OCI-LY7 (cell line): Measurements from ENCODE around the gene STAG1.

Experiments
- CTCF ChIP-seq: fragments of 200-600 bp; sonication (generic); conservative IDR thresholded peaks from 2 replicates; pipeline ENCODE4 v1.5.1; 2014; ENCODE audit warnings: mild to moderate bottlenecking, antibody characterized with exemption, low read length, moderate library complexity, mixed read lengths
- EZH2phosphoT487 ChIP-seq: fragments of 200-600 bp; sonication (generic); IDR thresholded peaks from 2 replicates; pipeline ENCODE4 v1.6.1; 2018; ENCODE audit warnings: low read depth, borderline replicate concordance, mild to moderate bottlenecking, mixed run types, antibody characterized with exemption, low read length, moderate library complexity, mixed read lengths

GRCh38 chr3:136720091-136720490 lies 32.1 kb downstream of the STAG1 start:
- no peak for TF ChIP-seq CTCF
- no peak for TF ChIP-seq EZH2phosphoT487
